Midbrain (tissue), 1 donor: ENCODE results near the gene ZNF407.
A peak's percentile ranks its signal among the peaks of the same experiment; 100 is the strongest.

Experiments
- DNase-seq: peaks from one replicate; lab custom pipeline; 2025; lab: John Stamatoyannopoulos, UW

ZNF407 gene

DNA sequence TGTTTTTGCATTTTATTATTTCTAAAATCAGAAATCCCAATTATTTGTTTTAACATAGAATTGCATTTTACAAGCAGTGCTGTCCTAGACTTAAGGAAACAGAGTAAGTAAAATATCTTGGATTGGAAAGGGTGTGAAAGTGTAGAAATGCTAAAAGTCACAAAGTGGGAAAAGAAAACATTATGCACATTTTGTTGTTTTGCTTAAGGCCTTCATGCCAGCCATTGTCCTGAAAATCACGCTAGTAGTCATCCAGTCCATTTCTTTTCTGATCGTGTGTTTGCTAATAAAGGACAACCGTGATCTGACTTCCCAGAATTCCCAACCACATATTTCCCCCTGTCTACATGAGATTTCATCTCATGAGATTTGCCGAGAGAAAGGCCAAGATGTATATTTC is 412.2 kb downstream of the ZNF407 start:
- no peak for DNase-seq

DNA sequence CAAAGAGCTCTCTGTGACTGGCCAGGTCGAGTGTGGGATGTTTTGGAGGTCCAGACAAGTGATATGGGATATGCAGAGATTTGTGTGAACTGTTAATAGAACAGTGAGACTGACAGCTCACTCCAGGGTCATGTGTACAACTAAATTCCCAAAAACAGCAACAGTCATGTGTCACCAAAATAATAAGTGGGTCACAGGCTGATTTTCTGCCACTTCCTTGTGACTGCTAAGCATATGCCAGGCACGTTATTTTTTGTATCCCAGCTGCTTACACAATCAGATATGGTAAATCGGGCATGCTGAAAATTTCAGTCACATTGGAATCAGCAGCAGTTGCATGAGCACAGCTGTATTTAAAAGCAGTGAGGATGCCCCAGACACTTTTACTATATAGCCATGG is 412.6 kb downstream of the ZNF407 start:
- no peak for DNase-seq

DNA sequence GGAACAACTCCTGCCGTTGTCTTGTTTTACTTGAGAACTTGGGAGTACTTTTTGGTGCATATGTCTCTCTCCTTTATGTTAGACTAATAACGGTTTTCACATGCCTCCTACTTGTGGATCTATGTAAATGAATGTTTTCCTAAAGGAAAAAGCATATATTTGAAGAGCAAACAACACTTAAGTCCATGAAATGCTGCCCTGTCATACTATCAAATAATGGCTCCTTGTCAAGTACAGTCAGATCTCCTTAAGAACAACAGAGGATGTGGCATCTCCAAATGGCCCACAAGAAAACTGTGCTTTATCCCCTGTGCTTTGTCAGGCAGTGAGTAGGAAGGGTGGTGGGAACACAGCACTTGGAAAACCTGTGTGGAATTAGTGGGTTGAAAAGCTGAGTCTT is 413.0 kb downstream of the ZNF407 start:
- DNase-seq: no peak

DNA sequence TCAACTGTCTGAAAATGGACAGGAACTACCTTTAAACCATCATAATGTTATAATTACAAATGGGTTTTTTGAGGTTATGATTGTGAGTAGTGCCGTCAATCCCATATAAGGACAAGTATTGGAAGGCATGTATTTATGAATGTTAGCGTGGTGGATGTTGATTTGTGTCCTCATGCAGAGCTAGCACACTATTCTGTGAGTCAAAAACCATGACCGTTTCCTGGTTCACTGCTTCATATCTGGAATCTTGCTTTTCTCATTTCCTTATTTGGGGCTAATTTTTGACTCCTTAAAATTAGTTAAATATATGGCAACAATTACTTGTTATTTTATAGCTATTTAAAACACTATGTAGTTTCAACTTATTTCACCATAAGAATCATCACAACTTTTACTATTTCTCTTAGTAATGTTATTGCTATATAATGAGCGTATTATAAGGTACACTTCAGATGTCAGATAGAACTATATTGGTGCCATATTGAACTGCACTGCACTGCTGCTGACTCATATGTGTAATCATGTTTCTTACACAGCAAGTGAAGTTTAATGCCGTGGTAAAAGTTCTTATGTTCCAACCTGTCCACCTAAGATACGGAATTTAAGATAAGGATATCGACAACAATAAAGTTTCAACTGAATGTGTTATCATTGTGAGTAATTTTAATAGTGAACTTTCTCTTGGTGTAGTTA is 418.5 kb downstream of the ZNF407 start:
- no peak for DNase-seq

DNA sequence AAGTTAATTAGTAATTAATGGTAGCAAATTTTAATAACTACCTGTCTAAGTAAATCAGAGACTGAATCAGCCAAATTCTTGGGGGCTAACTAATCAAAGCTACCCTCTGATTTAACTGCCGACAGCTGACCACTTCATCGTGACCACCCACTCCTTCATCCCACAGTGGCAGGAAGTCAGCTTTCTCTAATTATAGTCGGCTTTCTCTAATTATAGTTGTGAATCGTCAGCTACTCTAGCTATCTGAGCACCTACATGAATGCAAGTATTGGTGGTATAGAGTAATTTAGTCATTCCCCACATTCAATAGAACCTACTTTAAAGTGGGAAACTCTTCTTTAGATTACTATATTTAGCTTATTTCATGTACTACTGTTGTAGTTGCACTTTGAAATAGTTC is 425.8 kb downstream of the ZNF407 start:
- DNase-seq: no peak

DNA sequence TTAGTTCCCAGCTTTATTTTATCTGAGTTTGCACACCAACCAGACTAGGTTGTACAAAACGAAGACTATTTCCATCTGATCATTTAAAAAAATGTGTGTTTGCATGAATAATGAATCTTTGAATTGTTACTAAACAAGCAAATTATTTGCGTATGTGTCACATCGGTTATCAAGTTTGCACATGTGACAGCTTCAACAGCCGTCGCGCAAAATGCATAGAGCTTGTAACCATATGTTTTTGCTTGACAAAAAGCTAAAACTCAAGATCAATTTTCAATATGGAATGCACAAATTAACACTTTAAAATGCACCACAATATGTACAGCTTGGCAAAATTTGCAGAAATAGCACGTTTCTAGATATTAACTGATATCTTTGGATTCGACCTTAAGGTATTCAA is 427.2 kb downstream of the ZNF407 start:
- DNase-seq: no peak

DNA sequence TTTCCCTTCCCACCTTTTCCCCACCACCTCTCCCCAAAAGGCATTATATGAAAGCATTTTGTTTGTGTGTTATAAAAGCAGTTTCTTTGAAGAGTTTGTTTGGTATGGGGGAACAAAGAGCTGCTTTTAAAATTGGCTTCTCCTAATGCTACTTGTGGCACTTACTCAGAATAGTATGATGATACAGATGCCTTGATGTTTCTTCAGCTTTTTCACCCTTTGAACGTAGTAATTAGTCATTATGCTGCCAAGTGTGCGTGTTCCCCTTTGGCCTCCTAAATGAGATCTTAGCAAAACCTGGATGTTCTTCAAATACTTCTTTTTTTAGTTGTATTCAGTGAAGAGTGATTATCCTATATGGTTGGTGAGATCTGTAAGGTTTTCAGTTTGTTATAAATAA is 427.9 kb downstream of the ZNF407 start:
- DNase-seq: no peak

DNA sequence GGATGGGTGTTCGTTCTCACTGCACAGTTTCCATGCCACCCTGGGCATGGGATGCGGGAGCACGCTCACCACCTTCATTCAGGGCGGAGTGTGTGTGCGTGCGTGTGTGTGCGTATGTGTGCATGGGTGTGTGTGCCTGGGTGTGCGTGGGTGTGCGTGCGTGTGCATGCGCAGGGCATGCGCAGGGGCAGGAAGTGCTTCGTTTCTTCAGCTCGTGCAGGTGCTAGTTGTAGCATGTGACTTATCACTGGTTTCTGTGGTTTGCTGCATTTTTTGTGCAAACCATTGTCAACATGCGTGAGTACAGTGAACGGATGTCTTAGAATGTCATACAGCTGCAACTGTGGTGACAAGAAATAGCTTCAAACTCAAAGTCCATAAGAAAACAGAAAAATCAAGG is 431.8 kb downstream of the ZNF407 start:
- no peak for DNase-seq

DNA sequence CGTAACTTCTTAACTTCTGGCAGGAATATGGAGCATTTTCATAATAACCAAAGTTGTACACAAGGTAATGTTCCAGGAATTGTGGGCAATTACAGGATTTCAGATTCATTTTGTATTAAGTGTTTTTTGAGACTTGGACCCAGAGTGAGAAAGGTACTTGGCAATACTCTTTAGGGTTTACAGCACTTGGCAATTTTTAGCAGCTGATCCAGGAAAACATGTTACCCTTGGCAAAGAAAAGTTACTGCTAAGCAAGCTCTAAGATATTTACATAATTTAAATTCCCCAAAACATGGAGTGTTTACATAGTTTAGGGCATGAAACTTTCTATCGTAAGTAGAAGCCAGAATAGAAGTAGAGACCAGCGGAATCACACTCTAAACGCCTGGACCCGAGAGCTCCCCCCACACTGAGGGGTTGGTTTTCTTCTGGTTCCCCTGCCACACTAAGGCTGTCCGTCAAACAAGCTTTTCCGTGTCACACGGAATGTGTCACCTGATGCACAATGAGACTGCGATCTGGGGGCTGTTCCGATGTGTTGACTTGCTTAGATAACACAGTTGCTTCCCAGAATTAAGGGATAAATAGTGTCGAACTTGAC is 434.1 kb downstream of the ZNF407 start:
- no peak for DNase-seq

DNA sequence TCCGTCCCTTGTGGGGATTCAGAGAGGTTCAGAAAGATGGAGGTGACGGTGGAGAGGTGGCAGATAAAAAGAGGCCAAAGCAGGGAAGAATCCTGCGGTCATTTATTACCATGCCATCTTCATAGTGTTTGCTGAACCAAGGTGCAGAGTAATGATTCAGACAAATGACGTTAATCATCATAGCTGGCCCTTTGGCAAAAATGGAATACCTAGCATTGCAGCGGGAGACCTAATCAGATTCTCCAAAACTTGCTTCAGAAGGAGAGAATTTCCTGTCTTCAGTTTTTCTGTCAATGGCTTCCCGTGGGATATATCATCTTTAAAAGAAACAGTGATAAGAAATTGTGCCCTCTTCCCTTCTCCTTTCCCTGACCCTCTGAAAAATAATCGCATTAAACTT is 435.8 kb downstream of the ZNF407 start:
- DNase-seq: no peak

DNA sequence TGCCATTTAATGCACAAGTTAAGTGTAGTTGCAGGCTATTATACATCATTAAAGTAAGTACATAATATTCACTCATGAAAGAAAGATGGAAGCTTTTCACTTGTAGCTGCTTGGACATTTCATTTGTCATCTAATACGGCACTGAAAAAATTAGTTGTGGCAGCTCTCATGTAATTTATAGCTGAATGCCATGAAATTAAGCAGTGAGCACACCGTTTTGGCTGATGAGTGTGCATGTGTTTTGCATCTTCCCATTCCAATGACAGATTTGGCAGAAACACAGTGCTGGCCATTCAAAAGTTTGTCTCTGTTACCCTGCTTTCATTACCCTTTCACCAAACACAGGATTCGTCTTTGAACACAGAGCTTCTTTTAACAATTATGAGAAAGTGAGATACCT is 437.3 kb downstream of the ZNF407 start:
- no peak for DNase-seq

DNA sequence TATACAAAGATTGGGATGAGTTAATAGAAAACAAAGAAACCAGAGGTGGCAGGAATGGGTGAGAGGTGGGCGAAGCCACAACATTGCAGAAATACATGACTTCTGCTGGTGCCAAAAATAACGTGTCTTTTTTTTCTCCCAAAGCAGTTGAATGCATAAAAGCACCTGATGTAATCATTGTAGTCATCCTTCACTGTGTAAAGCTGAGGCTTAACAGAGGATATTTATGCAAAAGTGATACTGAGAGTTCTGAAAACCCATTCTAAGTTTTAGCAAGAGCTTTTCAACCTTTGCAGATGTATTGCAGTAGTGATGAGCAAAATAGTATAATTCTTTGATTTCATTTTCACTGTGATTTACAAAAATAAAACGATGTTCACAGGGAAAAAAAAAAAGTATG is 438.3 kb downstream of the ZNF407 start:
- no peak for DNase-seq

DNA sequence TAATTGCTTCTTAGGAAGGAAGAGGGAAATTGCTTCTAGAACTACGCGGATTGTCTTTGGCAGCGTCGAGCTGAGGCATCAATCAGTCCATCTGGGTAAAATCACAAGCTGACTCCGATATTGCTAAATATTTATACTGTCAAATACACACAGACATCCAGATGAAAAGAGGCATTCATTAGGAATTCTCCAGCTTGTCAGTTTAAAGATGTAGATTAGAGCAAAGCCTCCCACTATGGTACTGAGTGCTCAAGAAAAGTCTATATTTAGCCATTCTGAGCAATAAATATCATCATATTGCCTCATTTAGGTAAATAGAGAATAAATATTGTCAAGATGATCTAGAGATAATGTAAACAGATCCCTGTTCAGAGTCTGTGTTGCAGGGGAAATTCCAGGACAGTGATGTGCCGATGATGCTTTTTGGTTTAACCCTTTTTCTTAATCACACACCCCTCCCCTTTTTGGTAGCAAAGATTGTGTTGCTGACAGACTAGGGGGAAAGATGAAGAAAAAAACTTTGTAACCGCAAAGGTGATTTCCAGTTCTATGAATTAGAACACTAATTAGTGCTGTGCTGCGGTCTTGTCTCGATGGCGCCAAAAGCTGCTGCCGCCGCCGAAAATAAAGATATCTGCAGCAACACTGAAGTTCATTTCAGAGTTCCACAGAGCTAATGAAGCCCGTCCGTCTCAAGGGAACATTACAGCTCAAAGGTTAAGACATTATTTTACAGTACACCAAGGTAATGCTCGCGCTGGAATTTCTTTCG is 439.4 kb downstream of the ZNF407 start:
- DNase-seq: no peak

DNA sequence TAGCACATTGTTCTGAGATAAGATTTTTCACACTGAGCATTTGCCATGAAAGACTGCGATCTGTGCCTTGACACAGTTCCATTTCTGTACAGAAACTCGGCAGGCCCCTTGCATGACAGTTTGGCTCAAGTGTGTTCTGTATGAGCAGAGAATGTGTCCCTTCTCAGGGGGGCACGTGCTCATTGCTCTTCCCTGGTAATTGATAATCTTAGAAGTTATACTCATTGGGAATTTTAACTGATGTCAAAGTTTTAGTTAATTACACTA is 440.0 kb downstream of the ZNF407 start:
- no peak for DNase-seq

DNA sequence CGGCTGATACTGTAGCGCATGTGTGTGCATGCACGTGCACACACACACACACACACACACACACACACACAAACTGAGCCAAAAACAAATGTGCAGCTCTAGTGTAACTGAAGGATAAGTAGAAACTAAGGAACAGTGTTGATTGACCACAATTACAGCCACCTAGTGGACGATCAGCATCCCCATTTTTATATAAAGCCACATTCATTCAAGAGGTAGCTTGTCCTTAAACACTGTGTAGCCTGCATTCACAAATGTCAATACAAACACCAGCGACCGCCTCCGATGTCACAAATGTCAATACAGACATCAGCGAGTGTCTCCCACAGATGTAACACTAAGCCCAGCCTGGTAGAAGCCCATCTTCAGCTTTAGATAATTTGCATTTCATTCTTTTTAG is 443.9 kb downstream of the ZNF407 start:
- DNase-seq: peak; percentile 17

DNA sequence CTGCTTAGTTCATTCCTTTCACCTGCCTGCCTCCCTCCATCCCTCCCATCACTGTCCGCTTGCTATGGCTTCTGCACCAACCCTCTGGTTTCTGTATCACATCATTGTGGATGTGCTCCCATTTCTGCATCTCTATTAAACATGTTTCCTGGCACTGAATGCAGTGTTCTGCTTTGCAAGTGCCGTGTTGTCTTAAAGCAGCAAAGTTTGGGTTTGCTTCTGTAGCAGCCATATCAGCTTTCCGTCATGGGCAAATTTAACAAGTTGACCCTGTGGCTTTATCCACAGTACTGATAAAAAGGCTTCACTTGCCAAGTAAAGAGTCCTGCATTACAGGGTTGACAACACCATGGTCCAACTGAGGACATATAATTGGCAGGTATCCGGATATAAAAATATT is 445.8 kb downstream of the ZNF407 start:
- DNase-seq: no peak

DNA sequence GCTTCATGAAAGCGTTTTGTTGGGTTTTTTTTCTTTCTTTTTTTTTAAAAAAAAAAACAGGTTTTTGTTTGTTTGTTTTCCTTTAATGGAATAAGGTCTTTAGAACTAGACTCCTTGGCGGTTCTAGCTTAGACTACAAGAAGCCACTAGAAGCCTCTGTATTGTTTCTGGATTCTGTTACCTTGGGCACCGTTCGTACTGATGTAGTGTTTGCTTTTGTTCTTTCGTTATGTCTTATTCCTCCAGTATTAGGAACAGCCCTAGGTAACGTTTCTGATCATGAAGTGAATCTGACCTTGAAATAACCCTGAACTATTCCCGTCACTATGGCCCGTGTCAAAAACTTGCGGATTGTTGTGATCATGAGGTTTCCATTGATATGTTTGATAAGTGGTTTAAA is 446.6 kb downstream of the ZNF407 start:
- DNase-seq: no peak

DNA sequence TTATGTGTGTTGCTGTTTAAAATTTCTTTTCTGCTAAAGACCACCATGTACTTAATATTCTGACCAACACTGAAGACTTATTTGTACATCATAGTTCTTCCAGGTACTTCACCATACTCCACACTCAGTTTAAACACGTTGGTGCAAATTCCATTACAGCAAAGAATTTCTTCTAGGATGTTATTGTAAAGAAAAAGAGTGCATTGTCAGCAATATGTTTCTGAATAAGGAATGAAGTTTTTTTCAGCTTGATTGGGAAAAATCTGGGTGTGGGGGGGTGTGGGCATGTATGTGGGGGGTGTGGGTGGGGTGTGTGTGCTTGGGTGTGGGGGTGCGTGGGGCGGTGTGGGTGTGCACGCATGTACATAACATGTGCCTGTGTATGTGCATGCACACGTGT is 447.1 kb downstream of the ZNF407 start:
- no peak for DNase-seq

DNA sequence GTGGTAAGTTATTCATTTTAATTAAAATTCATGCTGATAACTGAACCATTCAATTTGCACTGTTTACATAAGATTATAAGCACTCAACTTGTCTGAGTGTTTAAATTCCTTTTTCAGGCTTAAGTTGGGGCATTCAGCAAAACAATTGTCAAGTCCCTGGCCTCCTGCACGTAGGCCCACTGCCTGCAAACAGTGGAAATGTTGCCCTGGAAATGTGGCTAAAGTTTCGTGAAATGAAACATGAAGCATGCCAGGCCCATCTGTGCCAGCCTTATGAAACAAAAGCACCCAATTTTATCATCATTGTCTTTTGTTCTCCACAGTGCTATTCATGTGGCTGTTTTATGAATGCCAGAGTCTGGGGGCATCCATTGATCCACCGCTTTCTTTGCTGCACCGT is 447.6 kb downstream of the ZNF407 start:
- no peak for DNase-seq

DNA sequence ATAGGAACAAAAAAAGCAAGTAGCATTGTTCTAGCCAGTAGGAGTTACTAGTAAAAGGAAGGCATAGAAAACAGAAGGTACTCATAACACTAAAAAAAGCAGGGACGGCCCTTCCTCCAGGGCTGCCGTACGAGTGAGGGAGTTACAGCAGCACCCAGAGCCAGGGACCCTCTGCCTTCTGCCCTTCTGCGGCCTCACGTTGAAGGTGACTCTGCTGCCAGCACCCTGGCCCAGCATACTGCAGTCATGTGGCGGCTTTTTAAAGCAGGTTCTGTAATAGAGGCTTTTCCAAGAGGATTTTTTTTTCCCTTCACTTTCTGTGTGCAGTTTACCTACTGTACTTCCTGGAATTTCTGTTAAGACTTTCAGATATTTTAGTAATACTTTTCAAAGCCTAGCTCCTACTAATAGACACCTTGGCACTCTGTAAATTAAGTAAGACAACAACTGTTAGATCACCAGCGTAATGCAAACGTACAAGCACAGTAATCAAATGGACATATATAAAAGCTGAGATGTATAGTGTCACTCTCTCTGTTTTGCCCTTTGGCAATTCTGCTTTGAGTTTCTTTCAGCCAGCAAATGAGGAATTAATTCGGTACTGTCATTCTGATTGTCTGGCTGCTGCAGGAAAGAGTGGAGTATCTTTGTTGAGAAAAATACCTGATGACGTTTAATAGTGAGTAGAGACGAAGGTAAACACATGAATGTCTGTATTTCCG is 449.7 kb downstream of the ZNF407 start:
- DNase-seq: no peak

DNA sequence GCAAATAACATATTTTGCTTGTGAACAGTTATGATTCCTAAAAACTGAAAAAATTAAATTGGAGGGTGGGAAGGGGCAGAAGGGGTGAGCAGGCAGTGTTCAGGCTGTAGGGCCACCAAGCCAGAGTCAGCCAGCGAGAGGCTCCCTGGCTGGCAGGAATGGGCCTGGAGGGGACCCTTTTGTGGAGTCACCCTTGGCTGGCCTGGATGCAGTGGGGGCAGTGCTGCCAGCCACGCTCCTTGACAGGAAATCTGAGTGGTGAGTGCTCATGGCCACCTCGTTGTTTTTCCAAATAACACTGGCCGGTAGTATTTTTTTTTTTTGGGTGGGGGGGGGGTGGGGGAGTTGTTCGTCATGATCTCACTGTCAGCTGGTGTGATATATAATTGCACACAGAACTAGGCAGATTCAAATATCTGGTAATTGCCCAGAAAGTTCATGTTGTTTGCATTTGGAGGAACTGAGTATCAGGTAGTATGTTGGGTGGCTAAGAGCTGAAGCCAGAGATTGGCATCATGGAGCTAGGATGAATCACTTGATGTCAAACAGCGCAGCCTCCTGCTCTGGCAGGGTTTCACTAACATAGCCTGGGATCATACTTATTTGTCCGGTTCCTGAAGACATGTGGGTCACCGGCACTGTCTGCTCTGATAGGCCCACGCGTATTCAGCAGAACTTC is 451.2 kb downstream of the ZNF407 start:
- no peak for DNase-seq

DNA sequence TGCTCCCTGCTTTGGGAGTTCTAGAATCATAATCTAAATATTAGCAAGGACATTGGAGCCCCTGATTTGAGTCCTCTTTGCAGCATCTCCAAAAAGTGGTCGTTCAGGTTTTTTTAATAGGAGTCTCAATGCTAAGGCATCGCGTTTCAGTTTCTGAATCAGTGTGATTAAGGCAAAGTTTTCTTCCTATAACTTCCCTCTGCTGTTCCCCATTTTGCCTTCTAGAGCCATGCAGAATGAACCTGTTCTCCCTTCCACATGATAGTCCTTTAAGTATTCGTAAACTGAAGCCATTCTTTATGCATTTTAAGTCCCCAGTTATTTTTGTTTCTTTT is 451.8 kb downstream of the ZNF407 start:
- no peak for DNase-seq

DNA sequence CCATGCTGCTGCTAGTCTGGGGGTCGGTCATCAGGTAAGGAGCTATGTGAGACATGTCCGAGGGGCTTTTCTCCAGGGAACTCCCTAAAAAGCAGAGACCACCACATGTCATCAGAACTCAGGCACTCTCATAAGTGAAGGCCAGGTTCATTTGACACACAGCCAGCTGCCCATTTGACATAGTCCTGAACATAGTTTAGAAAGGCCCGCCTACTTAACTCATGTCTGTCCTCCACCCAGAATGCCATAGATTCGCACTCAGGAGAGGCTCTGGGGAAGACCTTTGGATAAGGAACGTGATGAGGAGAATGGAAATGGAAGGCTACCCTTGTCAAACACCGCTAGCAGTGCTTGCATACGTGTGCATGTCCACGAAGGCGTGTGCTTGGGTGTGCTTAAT is 454.1 kb downstream of the ZNF407 start:
- no peak for DNase-seq
